Fibroblast of skin of left biceps (primary cell): ENCODE measurements around the gene FHL1.
"Not testable (repeated sequence)": the region's sequence is repeated elsewhere in the genome, so short reads cannot be mapped to it uniquely, and the experiment has no call there.

Source experiments
- DNase-seq, 2 experiments: peaks; one replicate each; pipeline ENCODE4 v3.0.0-alpha.2; 2013; ENCODE audit warnings: low read depth in 2 of 2

The FHL1 gene

GRCh38 chrX:136146614-136147314 lies 569 bp upstream of the FHL1 start:
- DNase-seq: no peak

GRCh38 chrX:136147976-136148375 lies 643 bp downstream of the FHL1 start:
- no peak for DNase-seq

DNA sequence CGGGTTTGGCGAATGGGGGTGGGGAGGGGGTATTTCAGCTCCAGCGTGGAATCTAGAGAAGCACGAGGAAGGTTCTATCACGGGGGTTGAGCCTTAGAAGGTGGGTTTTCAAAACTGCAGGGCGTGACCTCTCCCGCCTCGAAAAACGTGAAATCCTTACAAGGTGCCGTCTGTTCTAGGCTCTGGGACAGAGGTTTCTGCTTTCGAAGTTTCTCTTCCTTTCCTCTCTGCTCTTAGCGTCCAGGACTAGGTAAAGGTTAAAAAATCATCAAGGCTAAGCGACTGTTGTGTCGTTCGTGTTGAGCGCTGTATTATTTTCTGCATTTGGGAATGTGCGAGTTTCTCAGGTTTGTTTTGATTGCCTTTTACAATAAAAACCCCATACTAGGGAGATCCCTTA lies 1.1 kb downstream of the FHL1 start:
- DNase-seq: no peak

DNA sequence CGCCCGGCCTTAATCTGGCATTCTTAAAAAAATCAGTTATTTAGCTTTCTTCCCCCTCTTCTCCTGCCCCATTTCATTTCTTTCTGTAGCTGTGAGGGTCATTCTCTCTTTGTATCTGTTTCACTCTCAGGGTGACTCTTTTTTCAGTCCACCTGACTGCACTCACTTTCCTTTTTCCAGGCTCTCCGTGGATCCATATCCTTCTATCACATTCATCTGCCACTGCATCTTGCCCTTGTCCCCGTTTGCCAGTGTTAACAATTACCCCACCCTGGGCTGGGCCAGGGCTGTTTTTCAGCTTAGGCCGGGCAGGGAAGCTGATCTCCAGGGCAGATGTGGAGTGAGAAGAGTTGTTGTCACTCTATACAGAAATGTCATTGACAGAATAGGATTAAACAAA lies 7.7 kb downstream of the FHL1 start:
- no peak for DNase-seq

DNA sequence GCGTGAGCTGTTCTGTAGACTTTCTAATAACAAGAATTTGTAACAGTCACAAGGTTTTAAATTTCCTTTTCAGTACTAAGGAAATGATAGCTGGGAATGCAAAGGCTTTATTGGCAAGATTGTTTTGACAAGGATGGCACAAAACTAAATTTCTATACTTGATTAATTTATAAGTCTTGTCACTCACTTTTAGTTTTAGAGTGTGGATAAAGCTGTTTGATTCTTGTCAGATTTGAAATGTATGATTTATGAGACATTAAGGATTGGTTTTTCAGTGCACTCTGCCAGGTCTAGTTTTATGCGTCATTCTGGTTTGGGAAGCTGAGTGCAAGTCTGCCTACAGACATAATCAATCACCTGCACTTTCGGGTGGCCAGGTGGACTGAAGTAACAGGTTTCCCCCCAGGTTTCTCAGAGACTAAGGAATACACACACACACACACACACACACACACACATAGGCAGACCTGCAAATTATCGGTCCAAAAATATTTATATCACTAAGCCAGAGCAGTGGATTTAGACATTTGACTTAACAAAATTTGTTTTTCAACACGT lies 9.3 kb downstream of the FHL1 start:
- DNase-seq: no peak

DNA sequence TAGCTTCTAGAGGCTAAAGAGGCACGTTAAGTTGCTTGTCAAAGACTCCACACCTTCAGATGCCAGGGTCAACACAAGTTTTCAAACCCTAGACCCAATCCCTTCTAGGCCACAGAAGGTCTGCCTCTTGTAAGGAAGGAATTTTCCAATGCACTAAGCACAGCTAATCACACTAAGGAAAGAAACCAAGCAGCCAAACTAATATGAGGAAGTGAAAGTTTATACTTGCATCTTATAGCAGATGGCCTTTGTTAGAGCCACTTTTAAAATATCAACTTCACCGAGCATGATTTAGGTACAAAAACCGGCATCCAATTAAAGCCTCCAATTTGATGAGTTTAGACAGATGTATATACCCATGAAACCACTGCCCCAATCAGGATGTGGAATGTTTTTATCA lies 9.9 kb downstream of the FHL1 start:
- DNase-seq: no peak

- no peak for DNase-seq
Observed at GRCh38 chrX:136158685-136159084, 11.4 kb downstream of the FHL1 start.

- DNase-seq: no peak
Observed at GRCh38 chrX:136159611-136160025, 12.3 kb downstream of the FHL1 start.

- DNase-seq: no peak
Observed at GRCh38 chrX:136162827-136163570, 15.7 kb downstream of the FHL1 start.

GRCh38 chrX:136163689-136164088 lies 16.4 kb downstream of the FHL1 start:
- no peak for DNase-seq

- DNase-seq: no peak
Observed at GRCh38 chrX:136165406-136165805, 18.1 kb downstream of the FHL1 start.

DNA sequence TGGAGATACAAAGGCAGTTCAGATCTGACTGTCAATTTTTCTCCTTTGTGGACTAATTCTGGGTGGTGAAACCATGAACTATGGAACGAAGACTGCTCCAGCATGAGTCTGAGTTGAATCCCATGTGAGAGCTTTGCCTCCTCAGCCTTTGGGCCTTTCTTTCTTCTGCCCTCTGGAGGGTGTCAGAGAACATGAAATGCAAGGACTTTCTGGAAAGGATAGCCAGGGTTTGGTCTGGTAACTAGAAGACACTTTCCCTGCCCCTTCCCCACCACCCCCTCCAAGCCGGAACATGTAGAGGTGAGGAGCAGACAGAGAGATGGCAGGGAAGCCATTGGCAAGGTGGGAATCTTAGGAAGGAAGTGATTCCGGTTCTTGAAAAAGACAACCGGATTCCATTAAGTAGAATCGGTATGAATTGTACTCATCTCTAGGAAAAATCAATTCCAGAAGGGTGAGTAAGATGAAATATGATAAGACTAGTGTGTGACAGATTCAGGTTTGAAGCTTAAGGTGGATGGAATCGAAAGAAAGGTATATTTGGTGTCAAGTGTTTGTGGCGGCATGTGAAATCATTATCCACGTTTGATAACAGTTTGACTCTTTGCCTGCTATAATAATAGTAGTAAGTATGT lies 19.0 kb downstream of the FHL1 start:
- no peak for DNase-seq

DNA sequence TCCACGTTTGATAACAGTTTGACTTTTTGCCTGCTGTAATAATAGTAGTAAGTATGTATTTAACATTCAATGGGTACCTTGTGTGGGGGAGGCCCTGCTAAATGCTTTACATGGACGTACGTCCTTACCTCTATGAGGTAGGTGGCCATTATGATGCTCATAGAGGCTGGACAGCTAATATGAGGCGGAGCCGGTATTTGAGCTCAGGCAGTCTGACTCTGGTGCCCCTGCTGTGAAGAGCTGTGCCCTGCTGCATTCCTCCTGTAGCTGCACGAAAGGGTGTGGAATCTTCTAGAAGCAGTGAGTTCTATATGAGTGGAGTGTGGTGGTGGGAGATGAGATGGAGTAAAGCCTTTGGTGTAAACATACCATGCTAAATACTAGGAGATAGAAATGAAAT lies 20.7 kb downstream of the FHL1 start:
- not testable (repeated sequence) for DNase-seq

GRCh38 chrX:136168929-136169735 lies 21.8 kb downstream of the FHL1 start:
- peak; percentile 92 to 95 for DNase-seq

- DNase-seq: no peak
Observed at GRCh38 chrX:136170139-136170800, 22.9 kb downstream of the FHL1 start.

GRCh38 chrX:136171420-136171819 lies 24.1 kb downstream of the FHL1 start:
- DNase-seq: no peak

GRCh38 chrX:136176399-136176825 lies 29.1 kb downstream of the FHL1 start:
- peak; percentile 79 to 85 for DNase-seq

GRCh38 chrX:136179133-136179532 lies 31.8 kb downstream of the FHL1 start:
- no peak for DNase-seq

DNA sequence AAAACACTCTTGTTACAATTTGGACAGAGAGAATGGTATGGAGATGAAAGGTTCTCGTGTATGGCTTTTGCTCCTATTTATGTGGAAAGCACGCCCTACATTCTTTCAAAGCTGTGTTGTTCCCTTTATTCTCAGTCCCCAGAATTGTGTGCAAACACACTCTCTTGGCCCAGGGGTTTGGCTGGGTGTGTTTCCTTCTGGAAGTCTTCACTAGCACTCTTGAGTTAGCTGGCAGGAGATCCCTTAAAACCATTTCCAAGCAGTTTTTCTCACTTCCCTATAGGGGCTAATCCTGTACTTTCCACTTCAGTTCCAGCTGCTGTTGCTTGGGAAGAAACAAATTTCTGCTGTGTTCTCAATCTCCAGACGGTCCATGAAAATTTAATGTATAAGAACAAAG lies 35.1 kb downstream of the FHL1 start:
- DNase-seq: no peak

DNA sequence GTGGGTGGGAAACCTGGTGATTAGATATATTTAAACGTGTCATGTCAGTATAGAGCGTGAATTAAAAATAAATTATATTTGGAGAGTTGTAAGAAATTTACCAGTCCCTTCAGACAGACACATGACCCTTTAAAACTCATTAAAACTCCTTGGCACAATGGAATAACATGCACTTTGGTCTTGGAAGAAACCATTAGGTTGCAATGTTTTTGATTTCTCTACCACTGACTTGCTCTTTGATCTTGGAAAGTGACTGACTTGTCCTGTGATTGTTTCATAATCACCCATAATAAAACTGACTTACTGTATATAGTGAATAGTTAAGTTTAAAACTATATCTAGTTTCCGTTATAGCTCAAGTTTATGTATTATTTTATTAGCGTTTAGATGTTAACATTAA lies 35.8 kb downstream of the FHL1 start:
- DNase-seq: no peak

DNA sequence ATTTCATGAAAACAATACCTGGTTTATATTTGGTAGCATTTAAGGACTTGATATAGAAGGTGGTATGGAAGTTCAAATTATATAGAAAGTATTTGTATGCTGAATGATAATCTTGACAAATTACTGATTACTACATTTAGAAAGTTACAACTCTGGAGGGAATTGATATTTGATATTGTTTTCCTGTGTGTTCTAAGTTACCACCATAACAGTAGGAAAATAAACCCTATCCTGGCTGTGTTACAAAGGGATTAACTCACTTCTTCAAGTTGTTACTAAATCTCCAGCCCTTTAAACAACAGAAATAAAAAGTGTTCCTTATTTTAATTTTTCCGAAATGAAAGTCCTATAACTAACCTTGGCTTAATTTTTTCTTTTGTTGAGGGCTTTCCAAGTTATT lies 36.6 kb downstream of the FHL1 start:
- DNase-seq: no peak
